GM18909 (cell line): Measurements from ENCODE around the gene FSD1.

Source experiments
- ATAC-seq: cut with Tn5 transposase; IDR thresholded peaks from one replicate; pipeline ENCODE4 v1.9.1; 2021; ENCODE audit warnings: mild to moderate bottlenecking; ENCODE audit not compliant: unreplicated experiment, poor library complexity

Gene FSD1

GRCh38 chr19:4361152-4362046, 57.0 kb downstream of the FSD1 start:
- ATAC-seq, result no peak

DNA sequence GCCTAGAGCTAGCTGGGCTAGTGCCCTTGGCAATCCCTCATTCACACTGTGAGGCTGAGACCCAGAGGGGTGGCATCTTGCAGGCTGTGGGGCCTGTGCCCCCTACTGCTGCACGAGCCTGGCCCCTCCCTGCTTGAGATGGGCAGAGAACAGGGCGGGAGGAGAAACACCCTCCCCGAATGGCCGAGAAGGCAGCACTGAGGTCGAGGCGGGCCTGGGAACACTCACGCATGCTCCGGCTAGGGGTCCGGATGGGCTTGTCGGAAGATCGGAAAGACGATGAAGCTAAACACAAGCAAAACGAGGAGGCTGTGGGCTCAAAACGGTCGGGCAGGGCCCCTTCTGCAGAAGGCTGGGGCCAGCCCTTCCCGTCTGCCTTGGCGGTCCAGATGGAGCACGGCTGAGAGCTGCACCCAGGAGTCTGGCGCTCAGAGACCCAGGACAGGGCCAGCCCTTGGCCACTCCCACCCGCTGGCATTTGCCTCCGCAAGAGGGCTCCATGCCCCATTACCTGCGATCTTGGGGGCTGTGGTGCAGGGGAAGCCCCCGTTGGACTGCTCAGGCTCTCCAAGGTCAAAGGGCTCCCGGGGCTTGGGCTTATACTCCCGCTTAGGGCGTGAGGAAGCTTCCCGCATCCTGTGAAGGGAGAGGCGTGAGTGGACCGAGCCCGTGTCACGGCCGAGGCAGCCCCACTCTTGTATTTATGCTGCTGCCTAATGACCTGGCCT, 57.9 kb downstream of the FSD1 start:
- ATAC-seq, result no peak

GRCh38 chr19:4362831-4363545, 58.6 kb downstream of the FSD1 start:
- no peak for ATAC-seq

GRCh38 chr19:4363571-4364304, 59.3 kb downstream of the FSD1 start:
- no peak for ATAC-seq

GRCh38 chr19:4365341-4365740, 60.9 kb downstream of the FSD1 start:
- no peak for ATAC-seq

GRCh38 chr19:4365791-4366665, 61.6 kb downstream of the FSD1 start:
- no peak for ATAC-seq

GRCh38 chr19:4366666-4367335, 62.4 kb downstream of the FSD1 start:
- no peak for ATAC-seq

DNA sequence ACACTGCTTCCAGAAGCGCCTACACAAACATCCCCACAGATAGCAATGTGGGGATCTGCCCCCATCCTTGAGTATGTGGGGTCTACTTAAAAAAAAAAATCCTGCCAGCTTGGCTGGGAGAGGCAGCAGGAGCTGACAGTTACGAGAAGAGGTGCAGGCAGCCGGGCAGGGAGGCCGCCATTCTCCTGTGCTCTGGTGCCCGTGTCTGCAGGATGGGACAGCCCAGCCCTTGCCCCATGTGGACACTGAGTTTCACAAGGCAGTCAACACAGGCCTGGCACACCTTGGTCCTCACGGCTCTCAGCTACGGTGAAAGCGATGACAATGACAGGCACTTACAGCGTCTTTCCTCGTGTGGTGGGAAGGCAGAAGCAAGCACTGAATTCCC, 62.9 kb downstream of the FSD1 start:
- no peak for ATAC-seq

DNA sequence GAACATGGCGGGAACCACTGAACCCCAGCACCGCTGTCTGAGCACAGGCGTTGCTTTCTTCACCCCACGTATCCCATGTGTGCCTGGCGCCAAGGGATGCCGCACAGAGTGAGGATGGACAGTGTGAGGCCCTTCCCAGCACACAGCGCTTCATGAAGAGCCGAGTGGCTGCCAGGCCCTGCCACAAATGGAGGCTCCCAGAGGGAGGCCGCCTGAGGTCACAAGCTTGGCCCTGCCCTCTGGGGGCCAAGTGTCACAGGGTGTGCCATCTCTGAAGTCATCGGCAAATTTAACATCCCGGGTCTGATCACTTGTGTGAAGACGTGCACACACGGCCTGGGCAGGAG, 63.4 kb downstream of the FSD1 start:
- ATAC-seq, result no peak

DNA sequence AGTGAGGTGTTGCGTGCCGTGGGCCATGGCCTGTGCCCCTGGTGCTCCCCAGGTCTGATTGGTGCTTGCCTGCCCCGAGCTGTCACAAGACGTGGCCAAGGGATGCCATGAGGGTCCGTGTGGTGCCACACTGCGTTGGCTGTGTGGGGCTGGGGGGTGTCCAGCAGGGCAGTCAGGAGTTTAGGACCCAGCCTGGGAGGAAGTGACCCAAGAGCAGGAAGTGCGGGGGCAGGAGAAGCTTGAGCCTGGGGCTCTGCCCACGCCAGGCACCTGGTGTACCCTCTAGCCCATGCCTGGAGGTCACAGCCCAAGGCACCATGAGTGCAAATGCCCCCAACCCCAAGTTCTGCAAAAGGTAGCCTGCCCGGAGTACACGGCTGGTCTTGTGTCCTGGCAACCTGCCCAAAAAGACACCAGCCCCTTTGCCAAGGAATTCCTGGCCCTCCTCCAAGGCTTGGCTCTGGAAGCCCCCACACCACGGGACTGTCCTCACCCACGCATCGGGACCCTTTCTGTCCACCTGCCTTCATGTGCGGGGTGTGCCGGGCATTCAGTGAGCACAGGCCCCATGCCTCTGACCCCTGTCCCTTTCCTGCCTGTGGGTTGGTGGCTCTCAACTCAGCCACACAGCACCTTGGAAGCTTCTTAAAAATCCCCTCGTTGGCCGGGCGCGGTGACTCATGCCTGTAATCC, 63.9 kb downstream of the FSD1 start:
- no peak for ATAC-seq

GRCh38 chr19:4369109-4369887, 64.9 kb downstream of the FSD1 start:
- ATAC-seq, result peak; percentile 50

DNA sequence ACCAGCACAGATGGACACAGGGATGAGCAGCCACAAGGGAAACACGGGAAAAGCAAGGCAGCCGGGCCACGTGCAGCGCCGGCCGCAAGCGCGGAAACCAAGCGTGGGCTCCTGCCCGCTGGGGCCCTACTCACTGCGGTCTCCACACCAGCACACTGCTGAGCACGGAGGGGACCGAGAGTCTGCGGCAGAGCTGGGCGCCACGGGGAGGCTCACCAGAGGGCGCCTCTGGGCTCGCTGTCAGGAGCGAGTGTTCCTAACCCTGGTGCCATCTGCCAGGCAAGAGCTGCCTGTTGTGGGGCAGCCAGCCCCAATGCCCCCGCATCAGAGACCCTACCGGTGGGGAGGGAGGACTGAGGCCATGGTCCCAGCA, 65.5 kb downstream of the FSD1 start:
- ATAC-seq, result peak; percentile 40

DNA sequence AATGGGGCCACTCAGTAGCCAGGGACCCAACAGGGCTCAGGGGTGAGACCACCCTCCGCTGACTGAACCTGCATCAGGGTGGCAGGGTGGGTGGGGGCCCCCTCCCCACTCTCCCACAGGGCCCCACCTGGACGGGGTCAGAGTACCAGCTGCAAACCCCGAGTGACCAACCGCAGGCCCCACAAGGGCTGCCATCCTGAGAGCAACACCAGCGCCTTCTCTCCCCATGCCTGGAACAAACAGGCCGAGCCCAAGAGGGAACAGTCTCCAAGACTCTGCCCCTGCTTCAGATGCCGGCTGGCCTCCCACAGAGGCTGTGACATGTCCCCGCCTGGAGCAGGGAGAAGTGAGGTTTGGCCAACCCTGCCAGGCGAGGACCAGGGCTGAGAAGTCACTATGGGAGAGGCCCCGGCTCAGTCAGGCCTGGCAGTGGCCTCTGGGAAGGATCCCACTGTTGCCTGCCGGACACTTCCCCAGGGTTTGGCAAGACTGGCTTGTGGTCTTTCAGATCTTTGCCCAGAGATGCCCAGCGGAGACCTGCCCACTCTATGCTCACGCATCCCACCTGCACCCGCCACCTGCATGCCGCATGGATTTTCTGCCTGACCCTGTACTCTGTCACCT, 66.1 kb downstream of the FSD1 start:
- ATAC-seq, result no peak

- no peak for ATAC-seq
Observed at GRCh38 chr19:4371247-4372164, 67.1 kb downstream of the FSD1 start.

DNA sequence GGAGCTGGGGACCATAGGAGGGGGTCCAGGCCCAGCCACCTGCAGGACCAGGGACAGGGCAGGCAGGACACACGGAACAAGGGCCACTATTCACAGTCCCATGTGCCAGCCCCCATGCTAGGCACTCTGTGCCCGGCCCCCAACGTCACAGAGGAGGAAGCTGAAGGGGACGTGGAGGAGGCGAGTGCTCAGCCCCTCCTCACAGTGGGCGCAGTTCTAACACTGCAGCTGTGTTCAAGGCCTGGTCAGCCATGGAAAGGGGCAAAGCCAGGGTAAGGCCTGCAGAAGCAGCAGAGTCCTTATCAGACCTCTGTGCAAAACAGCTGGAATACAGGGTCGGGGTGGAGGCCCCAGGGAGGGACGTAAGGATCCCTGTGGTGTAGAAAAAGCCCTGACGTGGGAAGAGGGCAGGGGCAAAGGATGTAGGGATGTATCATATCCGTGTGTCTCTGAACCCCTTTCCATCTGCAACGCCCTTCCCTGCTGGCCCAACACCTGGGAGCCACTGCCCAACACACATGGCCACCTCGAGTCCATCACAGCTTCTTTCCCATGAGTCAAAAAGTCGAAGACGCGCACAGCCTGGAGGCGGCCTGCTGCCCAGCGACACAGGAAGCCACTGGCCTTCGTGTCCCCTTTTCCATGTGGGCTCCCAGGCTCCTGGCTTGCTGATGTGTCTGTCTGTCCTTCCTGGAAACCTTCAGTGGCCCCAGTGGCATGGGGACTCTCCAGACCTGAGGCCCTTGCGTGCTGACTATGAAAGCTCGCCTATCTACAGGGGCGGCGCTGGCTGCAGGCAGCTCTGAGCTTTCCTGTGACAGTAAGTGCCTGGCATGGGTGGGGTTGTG, 68.0 kb downstream of the FSD1 start:
- no peak for ATAC-seq
